HEK293 (cell line): Measurements from ENCODE around the gene LRBA.

ENCODE experiments used
- CTCF ChIP-seq: fragments of 450-650 bp; formaldehyde crosslinking; IDR thresholded peaks from 2 replicates; pipeline ENCODE4 v1.5.1; 2016; ENCODE audit warnings: missing biosample characterization, missing genetic modification characterization
- SP2 ChIP-seq: fragments of 450-650 bp; formaldehyde crosslinking; IDR thresholded peaks from 2 replicates; pipeline ENCODE4 v1.5.1; 2016; ENCODE audit warnings: missing biosample characterization, missing genetic modification characterization
- ZNF10 ChIP-seq: fragments of 450-650 bp; formaldehyde crosslinking; IDR thresholded peaks from 2 replicates; pipeline ENCODE4 v1.5.1; 2017; ENCODE audit warnings: missing biosample characterization, missing genetic modification characterization
- ZNF169 ChIP-seq: fragments of 450-650 bp; formaldehyde crosslinking; IDR thresholded peaks from 2 replicates; pipeline ENCODE4 v1.5.1; 2016; ENCODE audit warnings: missing biosample characterization, missing genetic modification characterization
- ZNF274 ChIP-seq, 2 experiments: fragments of 200-500 bp in 1 of 2; fragments of 450-650 bp in 1 of 2; sonication (Bioruptor generic) in 1 of 2; formaldehyde crosslinking in 1 of 2; IDR thresholded peaks; 2 replicates each; pipeline versions ENCODE4 v1.5.1 to v1.6.1; 2014 to 2016; ENCODE audit warnings: borderline replicate concordance in 1 of 2, inconsistent platforms in 1 of 2, low read length in 1 of 2, missing biosample characterization in 1 of 2, missing genetic modification characterization in 1 of 2
- ZNF530 ChIP-seq: fragments of 450-650 bp; formaldehyde crosslinking; IDR thresholded peaks from 2 replicates; pipeline ENCODE4 v1.5.1; 2016; ENCODE audit warnings: low read depth, missing biosample characterization, missing genetic modification characterization
- ZNF555 ChIP-seq: fragments of 450-650 bp; formaldehyde crosslinking; conservative IDR thresholded peaks from 2 replicates; pipeline ENCODE4 v1.5.1; 2017; ENCODE audit warnings: missing biosample characterization, mild to moderate bottlenecking, missing genetic modification characterization, inconsistent platforms
- ZNF629 ChIP-seq: fragments of 450-650 bp; formaldehyde crosslinking; IDR thresholded peaks from 2 replicates; pipeline ENCODE4 v1.5.1; 2017; ENCODE audit warnings: missing biosample characterization, missing genetic modification characterization
- ZNF639 ChIP-seq: fragments of 450-650 bp; formaldehyde crosslinking; IDR thresholded peaks from 2 replicates; pipeline ENCODE4 v1.5.1; 2016; ENCODE audit warnings: missing biosample characterization, missing genetic modification characterization
- ZSCAN4 ChIP-seq: fragments of 450-650 bp; formaldehyde crosslinking; IDR thresholded peaks from 2 replicates; pipeline ENCODE4 v1.5.1; 2017; ENCODE audit warnings: missing biosample characterization, missing genetic modification characterization

GRCh38 chr4:150769845-150770244, 245.2 kb downstream of the LRBA start:
- TF ChIP-seq ZSCAN4 (tag by site-specific recombination) (no peak), ZNF629 (tag by site-specific recombination) (no peak), ZNF10 (no peak), ZNF555 (tag by site-specific recombination) (no peak), ZNF639 (tag by site-specific recombination) (no peak), ZNF274 (IDR thresholded peaks at IDR 0.05; ENCODE audit: low read length) (no peak), ZNF274 (tag by site-specific recombination; IDR thresholded peaks at IDR 0.05; ENCODE audit: borderline replicate concordance) (no peak), ZNF169 (tag by site-specific recombination) (no peak), SP2 (no peak), CTCF (tag by site-specific recombination) (no peak), ZNF530 (tag by site-specific recombination) (no peak)
